Esophagus squamous epithelium (tissue), 4 donors: ENCODE measurements around the gene DUSP10.

ENCODE experiments used
- CTCF ChIP-seq, 6 experiments: fragments of 450-650 bp in 4 of 6; fragments of 200-600 bp in 2 of 6; sonication (generic) in 2 of 6; IDR thresholded peaks; one replicate each; pipeline ENCODE4 v1.5.1; 2016 to 2019; ENCODE audit warnings: antibody characterized with exemption in 6 of 6, mild to moderate bottlenecking in 4 of 6, moderate library complexity in 4 of 6
- POLR2A ChIP-seq, 4 donors: fragments of 450-650 bp; IDR thresholded peaks; one replicate each; pipeline ENCODE4 v1.6.1; 2017; ENCODE audit warnings: antibody characterized with exemption in 4 of 4, mild to moderate bottlenecking in 4 of 4, moderate library complexity in 3 of 4

GRCh38 chr1:221723018-221723847, 18.7 kb downstream of the DUSP10 start:
- TF ChIP-seq POLR2A (IDR thresholded peaks at IDR 0.05) (no peak), CTCF (IDR thresholded peaks at IDR 0.05) (no peak)
